HTERT RPE-1 (cell line): Measurements from ENCODE around the gene SCUBE1.

Source experiments
- in situ Hi-C: fragments of 300-500 bp; cut with MboI; formaldehyde crosslinking; loops from 4 replicates; pipeline ENCODE4 v1.14.3; 2020; ENCODE audit warnings: low sequenced_read_pairs

SCUBE1 gene

GRCh38 chr22:43242627-43243026 is 100.5 kb downstream of the SCUBE1 start:
- in situ Hi-C loops = no loop called here

- in situ Hi-C loops = no loop called here
These were observed 101.3 kb downstream of the SCUBE1 start for GRCh38 chr22:43241699-43242386.

GRCh38 chr22:43241138-43241597 is 102.0 kb downstream of the SCUBE1 start:
- in situ Hi-C loops = no loop called here

- in situ Hi-C loops = no loop called here
These were observed 102.6 kb downstream of the SCUBE1 start for GRCh38 chr22:43240614-43241013.

DNA sequence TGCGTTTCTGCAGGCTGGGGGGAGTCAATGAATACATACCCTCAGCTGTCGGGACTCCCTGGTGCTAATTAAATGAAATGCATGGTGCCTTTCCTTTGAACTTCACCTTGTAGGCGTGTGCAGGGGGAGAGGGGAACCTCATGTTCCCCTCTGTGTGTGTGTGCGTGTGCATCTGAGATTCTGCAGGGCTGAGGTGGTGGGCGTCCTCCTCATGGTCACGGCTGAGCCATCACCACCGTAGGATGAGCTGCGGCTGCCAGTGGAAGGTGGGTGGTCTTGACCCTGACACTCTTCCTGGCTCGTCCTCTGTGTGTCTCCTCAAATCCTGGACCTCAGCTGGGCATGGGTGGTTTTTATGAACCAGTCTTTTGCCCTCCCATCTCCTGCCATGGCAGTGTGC is 103.2 kb downstream of the SCUBE1 start:
- in situ Hi-C loops = no loop called here

- in situ Hi-C loops = no loop called here
These were observed 103.9 kb downstream of the SCUBE1 start for GRCh38 chr22:43239193-43239780.

DNA sequence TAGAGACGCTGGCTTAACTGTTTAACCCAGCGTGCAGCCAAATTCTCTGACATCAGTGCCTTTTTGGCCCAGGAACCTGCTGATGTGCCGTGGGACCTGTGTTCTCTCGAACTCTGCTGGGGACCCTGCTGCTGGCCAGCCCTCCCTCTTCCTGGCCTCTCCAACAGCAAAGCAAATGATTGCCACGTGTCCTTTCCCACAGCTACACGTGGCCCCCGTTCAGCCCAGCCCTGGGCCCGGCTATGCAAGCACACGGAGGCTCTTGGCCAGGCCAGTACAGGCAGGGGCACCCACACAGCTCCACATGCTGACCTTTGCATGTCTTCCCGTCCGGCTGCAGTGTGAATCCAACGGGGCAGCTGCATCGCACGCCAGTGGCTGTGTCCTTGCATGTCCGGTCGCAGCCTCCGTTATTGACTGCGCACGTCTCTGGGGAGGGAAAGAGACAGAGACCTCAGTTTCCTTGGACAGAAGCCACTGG is 104.6 kb downstream of the SCUBE1 start:
- in situ Hi-C loops = no loop called here

- in situ Hi-C loops = no loop called here
These were observed 105.9 kb downstream of the SCUBE1 start for GRCh38 chr22:43237280-43237679.

DNA sequence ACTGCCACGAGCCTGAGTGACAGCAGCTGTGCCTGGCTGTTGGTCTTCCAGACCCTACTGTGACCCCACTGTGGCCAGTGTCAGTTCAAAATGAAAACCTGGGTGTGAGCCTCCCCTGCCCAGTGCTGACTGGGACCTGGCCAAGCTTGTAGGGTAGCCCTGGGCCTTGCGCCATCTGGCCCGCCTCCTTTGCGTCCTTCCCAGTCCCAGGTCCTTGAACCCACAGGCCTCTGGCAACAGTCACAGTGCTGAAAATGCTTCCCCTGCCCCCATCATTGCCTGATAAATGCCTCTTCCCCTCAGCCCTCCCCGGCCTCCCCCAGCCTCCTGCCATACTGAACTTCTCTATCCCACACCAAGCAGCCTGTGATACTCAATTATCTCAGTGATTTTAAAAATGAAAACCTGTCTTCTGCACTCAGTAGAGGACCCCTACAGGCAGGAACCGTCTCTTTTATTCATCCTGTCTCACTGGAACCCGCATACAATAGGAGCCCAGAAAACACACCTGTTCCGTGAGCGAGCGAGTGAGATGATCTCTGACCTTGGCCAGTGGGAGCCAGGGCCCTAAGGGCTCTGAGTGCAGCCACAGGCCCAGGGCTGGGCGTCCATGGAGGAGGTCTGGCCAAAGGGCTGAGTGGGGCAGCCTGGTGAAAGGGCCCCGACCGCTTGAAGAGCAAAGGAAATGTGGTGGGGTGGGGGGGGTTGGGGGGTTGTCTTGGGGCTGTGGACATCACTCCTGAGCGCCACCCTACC is 106.6 kb downstream of the SCUBE1 start:
- in situ Hi-C loops = no loop called here

GRCh38 chr22:43235445-43236409 is 107.4 kb downstream of the SCUBE1 start:
- in situ Hi-C loops = no loop called here

DNA sequence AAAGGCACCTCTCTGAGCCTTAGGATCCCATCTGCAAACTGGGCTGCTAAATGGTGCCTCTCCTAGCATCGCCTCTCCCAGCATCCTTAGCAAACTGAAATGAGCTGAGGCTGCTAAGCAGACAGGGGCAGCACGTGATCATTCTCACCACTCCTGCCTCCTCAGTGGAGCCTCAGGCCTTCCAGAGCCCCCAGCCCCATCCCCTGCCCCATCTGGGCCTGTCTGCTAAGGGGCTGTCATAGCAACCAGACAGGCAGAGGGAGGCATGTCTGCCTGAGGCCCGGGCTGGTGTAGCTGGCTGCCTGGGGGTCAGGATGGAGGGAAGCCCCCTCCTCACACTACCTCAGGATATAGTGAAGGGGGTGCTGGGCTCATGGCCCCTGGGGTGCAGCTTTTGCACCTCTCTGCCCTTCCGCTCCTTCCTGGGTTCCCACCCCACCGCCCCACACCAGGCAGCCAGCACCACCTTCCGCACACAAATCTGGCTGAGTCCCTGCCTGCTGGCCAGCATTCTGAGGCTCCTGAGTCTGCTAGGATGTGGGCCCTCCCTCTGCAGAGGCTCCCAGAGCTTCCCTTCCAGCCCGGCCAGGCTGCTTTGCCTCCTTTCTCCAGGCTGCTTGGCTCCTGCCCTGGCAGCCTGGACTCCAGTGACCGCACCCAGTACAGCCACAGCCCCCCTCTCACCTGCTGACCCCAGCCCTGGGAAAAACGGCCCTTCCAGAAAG is 108.7 kb downstream of the SCUBE1 start:
- in situ Hi-C loops = no loop called here

DNA sequence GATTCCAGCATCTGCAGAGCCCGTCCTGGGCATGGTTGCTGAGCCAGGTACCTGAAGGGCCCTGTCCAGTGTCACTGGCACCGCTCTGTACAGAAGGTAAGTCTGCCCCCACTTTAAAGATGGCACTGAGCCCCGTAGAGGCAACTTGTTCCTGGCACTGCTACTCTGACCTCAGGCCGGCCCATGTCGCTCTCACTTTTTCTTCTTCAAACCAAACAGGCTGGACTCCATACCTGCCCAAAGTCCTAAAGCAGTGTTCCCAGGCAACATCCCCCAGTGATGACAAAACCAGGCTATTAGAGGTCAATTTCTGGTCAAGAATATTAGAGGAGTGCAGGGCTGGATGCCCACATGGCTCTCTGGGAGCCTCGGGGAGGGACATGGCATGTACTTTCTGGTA is 109.6 kb downstream of the SCUBE1 start:
- in situ Hi-C loops = no loop called here

DNA sequence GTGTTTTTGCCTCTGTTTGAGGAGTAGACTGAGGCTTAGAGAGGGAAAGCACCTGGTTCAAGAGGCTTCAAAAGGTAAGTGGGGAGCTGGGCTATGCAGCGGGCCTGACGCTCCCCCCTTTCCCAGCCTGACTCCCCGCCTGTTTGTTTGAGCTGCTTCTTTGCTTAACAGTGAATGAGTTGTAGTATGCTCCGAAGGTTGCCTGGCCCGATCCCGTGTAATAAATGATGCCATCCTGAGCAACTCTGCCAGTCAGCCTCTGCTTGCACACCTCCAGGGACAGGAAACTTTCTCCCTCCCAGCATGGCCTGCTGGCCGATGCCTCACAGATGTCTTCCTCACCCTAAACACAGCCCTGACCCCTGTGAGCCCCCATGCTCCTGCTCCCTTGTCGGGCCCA is 110.7 kb downstream of the SCUBE1 start:
- in situ Hi-C loops = no loop called here

DNA sequence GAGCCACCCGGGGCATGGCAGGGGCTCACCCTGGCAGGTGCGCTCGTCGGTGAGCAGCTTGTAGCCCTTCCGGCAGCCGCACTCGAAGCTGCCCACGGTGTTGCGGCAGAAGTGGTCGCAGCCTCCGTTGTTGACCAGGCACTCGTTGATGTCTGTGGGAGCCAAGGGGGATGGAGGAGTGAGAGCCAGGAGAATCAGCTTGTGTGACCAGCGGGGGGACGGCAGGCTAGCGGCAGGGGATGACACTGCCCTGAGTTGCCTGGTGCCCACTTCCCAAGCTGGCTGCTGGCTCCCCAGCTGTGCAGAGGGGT is 111.5 kb downstream of the SCUBE1 start:
- in situ Hi-C loops = no loop called here

GRCh38 chr22:43230971-43231723 is 112.0 kb downstream of the SCUBE1 start:
- in situ Hi-C loops = no loop called here

GRCh38 chr22:43230571-43230970 is 112.6 kb downstream of the SCUBE1 start:
- in situ Hi-C loops = no loop called here

DNA sequence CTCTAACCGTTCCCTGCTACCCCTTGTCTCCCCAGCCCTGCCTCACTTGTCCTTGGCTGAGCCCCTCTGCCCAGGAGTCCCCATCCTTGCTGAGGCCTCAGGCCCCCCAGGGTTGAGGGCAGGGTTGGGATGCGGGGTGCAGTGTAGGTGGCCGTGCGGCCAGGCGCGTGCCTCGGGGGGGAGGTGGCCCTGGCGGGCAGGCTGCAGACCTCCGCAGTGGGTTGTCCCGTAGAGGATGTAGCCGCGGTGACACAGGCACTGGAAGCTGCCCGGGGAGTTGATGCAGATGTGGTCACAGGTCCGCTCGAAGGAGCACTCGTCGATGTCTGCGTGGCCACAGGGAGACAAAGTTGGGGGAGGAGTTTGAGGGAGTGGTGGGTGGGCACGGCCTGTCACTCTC is 114.3 kb downstream of the SCUBE1 start:
- in situ Hi-C loops = no loop called here

DNA sequence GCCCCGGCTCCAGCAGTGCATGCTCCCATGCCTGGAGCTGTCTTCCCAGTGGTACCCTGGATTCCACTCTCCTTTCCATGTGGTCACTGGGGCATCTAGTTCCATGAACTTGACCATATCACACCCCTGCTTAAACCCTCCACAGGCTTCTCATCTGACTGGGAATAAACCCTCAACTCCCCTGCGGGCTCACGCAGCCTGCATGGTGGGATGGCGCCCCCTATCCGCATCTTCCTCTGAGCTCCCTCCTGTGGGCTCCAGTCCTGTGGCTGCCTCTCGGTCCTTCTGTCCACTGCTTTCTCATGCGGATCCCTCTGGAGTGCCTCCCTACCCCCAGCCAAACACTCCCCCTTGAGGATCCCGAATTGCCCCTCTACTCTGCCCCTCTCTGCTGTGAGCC is 114.8 kb downstream of the SCUBE1 start:
- in situ Hi-C loops = no loop called here

DNA sequence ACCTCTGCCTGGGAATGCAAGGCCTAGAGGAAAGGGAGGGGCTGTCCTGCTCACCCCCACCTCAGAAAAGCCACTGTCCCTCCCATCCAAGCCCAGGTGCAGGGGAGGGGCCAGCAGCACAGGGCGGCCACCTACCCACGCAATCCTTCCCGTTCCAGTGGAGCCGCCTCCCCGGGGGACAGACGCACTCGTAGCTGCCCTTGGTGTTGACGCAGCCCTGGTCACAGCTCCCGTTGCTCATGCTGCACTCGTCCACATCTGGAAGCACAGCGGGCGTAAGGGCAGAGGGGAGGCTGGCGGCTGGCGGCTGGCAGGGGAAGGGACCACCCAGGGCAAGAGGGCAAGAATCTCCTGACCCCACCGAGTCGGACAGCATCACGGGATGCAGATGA is 115.9 kb downstream of the SCUBE1 start:
- in situ Hi-C loops = no loop called here
